Trophoblast cell (in vitro differentiated cells and primary cell): ENCODE results near the gene MIER2.

Experiments used
- DNase-seq, 2 donors: peaks; one replicate each; pipeline ENCODE4 v3.0.0-alpha.2; 2016
- H2AFZ ChIP-seq: 2 replicates; pipeline ENCODE4 v1.6.1; 2013; ENCODE audit warnings: low read length, moderate library complexity, mild to moderate bottlenecking; ENCODE audit not compliant: insufficient read depth, poor library complexity
- H2AK5ac ChIP-seq: 2 replicates; pipeline ENCODE4 v1.6.1; 2013; ENCODE audit warnings: mild to moderate bottlenecking, low read length
- H2BK120ac ChIP-seq: 2 replicates; pipeline ENCODE4 v1.6.1; 2013; ENCODE audit warnings: low read length, mild to moderate bottlenecking, moderate library complexity; ENCODE audit not compliant: insufficient read depth, poor library complexity
- H2BK12ac ChIP-seq: 2 replicates; pipeline ENCODE4 v1.6.1; 2013; ENCODE audit warnings: mild to moderate bottlenecking, low read length, moderate library complexity
- H2BK5ac ChIP-seq: 2 replicates; pipeline ENCODE4 v1.6.1; 2013; ENCODE audit warnings: low read length, low read depth, moderate library complexity, mild to moderate bottlenecking; ENCODE audit not compliant: poor library complexity
- H3K14ac ChIP-seq: 2 replicates; pipeline ENCODE4 v1.6.1; 2013; ENCODE audit warnings: mild to moderate bottlenecking, low read length
- H3K18ac ChIP-seq: 2 replicates; pipeline ENCODE4 v1.6.1; 2013; ENCODE audit warnings: mild to moderate bottlenecking, low read length
- H3K23ac ChIP-seq: 2 replicates; pipeline ENCODE4 v1.6.1; 2013; ENCODE audit warnings: low read length
- H3K27ac ChIP-seq: 2 replicates; pipeline ENCODE4 v1.5.1; 2013; ENCODE audit warnings: low read depth, mild to moderate bottlenecking, inconsistent platforms, low read length, moderate library complexity
- H3K27me3 ChIP-seq: 2 replicates; pipeline ENCODE4 v1.6.1; 2013; ENCODE audit warnings: inconsistent platforms, mild to moderate bottlenecking, low read length, moderate library complexity; ENCODE audit not compliant: insufficient read depth
- H3K36me3 ChIP-seq, 2 experiments: 1 replicate in 1 of 2; 2 replicates in 1 of 2; pipeline ENCODE4 v1.6.1; 2013; ENCODE audit warnings: low read length in 2 of 2, mild to moderate bottlenecking in 2 of 2, moderate library complexity in 1 of 2; ENCODE audit not compliant: insufficient read depth in 2 of 2, control insufficient read depth in 1 of 2
- H3K4ac ChIP-seq: 2 replicates; pipeline ENCODE4 v1.6.1; 2013; ENCODE audit warnings: low read depth, mild to moderate bottlenecking, low read length, moderate library complexity
- H3K4me1 ChIP-seq, 2 experiments: 1 replicate in 1 of 2; 2 replicates in 1 of 2; pipeline ENCODE4 v1.6.1; 2013; ENCODE audit warnings: low read length in 2 of 2, mild to moderate bottlenecking in 2 of 2, moderate library complexity in 1 of 2; ENCODE audit not compliant: insufficient read depth in 2 of 2, control insufficient read depth in 1 of 2
- H3K4me2 ChIP-seq: 2 replicates; pipeline ENCODE4 v1.6.1; 2013; ENCODE audit warnings: inconsistent platforms, mild to moderate bottlenecking, low read length, moderate library complexity
- H3K4me3 ChIP-seq: 2 replicates; pipeline ENCODE4 v1.5.1; 2013; ENCODE audit warnings: mild to moderate bottlenecking, low read depth, low read length, inconsistent platforms
- H3K79me1 ChIP-seq: one replicate; pipeline ENCODE4 v1.6.1; 2013; ENCODE audit warnings: low read length
- H3K79me2 ChIP-seq: 2 replicates; pipeline ENCODE4 v1.6.1; 2013; ENCODE audit warnings: low read length, mild to moderate bottlenecking; ENCODE audit not compliant: control insufficient read depth, insufficient read depth, poor library complexity
- H3K9ac ChIP-seq: 2 replicates; pipeline ENCODE4 v1.6.1; 2013; ENCODE audit warnings: mild to moderate bottlenecking, low read length
- H3K9me3 ChIP-seq: 2 replicates; pipeline ENCODE4 v1.6.1; 2013; ENCODE audit warnings: low read depth, mild to moderate bottlenecking, control low read depth, inconsistent platforms, low read length; ENCODE audit not compliant: insufficient read depth
- H4K12ac ChIP-seq: 2 replicates; pipeline ENCODE4 v1.6.1; 2013; ENCODE audit warnings: low read depth, mild to moderate bottlenecking, low read length, moderate library complexity
- H4K8ac ChIP-seq: 2 replicates; pipeline ENCODE4 v1.6.1; 2013; ENCODE audit warnings: low read depth, mild to moderate bottlenecking, low read length, moderate library complexity
- H4K91ac ChIP-seq: one replicate; pipeline ENCODE4 v1.6.1; 2013; ENCODE audit warnings: low read depth, mild to moderate bottlenecking, low read length, moderate library complexity
- WGBS: extraction: QIAGEN DNeasy Blood & Tissue Kit; methylation state at CpG from one replicate; pipeline ENCODE4 v1.1.7; 2013; ENCODE audit warnings: missing lambda C conversion rate; ENCODE audit not compliant: insufficient read length, insufficient coverage; ENCODE audit errors: extremely low coverage; 5-methylcytosine and 5-hydroxymethylcytosine counted together

Gene MIER2

GRCh38 chr19:345320-345879 is 804 bp upstream of the MIER2 start:
- H3K14ac ChIP-seq, result no peak overlapping the region
- no peak overlapping the region for H3K9ac ChIP-seq
- H3K9me3 ChIP-seq, result peaks cover 6% of the 10 kb centered on the region
- no peak overlapping the region for H3K18ac ChIP-seq
- peaks cover 22 to 30% of the 10 kb centered on the region in 2 experiments for H3K4me1 ChIP-seq
- H3K4me3 ChIP-seq, result no peak overlapping the region
- H2AK5ac ChIP-seq, result no peak overlapping the region
- peak overlapping the region; percentile 86 for H4K8ac ChIP-seq
- no peaks in the 10 kb centered on the region for H3K27me3 ChIP-seq
- peak overlapping the region; percentile 87 for H4K12ac ChIP-seq
- H3K79me2 ChIP-seq, result peaks cover 32% of the 10 kb centered on the region
- DNase-seq, result no peak
- no CpG with 5 or more reads among the region's 23 CpGs for WGBS
- no peak overlapping the region for H3K27ac ChIP-seq
- H4K91ac ChIP-seq, result no peak overlapping the region
- H3K4ac ChIP-seq, result no peak overlapping the region
- H2BK5ac ChIP-seq, result no peak overlapping the region
- H3K23ac ChIP-seq, result no peak overlapping the region
- peaks cover 3% of the 10 kb centered on the region for H3K79me1 ChIP-seq
- no peak overlapping the region for H2BK12ac ChIP-seq
- no peak overlapping the region for H2BK120ac ChIP-seq
- H3K36me3 ChIP-seq, result peaks cover 11 to 14% of the 10 kb centered on the region in 2 experiments
- peak overlapping the region; percentile 47 for H2AFZ ChIP-seq
- no peak overlapping the region for H3K4me2 ChIP-seq

- H3K79me1 ChIP-seq, result peaks cover 3% of the 10 kb centered on the region
- no peak overlapping the region for H2AK5ac ChIP-seq
- peaks cover 22 to 30% of the 10 kb centered on the region in 2 experiments for H3K4me1 ChIP-seq
- peak overlapping the region; percentile 74 for H2BK120ac ChIP-seq
- H3K36me3 ChIP-seq, result peaks cover 14 to 15% of the 10 kb centered on the region in 2 experiments
- peak overlapping the region; percentile 86 for H3K4ac ChIP-seq
- H3K27me3 ChIP-seq, result no peaks in the 10 kb centered on the region
- H3K9ac ChIP-seq, result peak overlapping the region; percentile 90
- H3K23ac ChIP-seq, result no peak overlapping the region
- no CpG with 5 or more reads among the region's 70 CpGs for WGBS
- peak overlapping the region; percentile 86 for H3K18ac ChIP-seq
- peak overlapping the region; percentile 19 for H3K27ac ChIP-seq
- peak overlapping the region; percentile 86 for H3K4me3 ChIP-seq
- peaks cover 6% of the 10 kb centered on the region for H3K9me3 ChIP-seq
- peak in 1 of 2 donors; percentile 6 for DNase-seq
- peak overlapping the region; percentile 55 for H4K12ac ChIP-seq
- peak overlapping the region; percentile 70 for H2BK5ac ChIP-seq
- H4K8ac ChIP-seq, result peak overlapping the region; percentile 77
- peak overlapping the region; percentile 59 for H3K4me2 ChIP-seq
- peak overlapping the region; percentile 86 for H2AFZ ChIP-seq
- H2BK12ac ChIP-seq, result no peak overlapping the region
- H3K14ac ChIP-seq, result peak overlapping the region; percentile 88
- H4K91ac ChIP-seq, result peak overlapping the region; percentile 92
- peaks cover 35% of the 10 kb centered on the region for H3K79me2 ChIP-seq
Measured at GRCh38 chr19:343941-344624, 513 bp downstream of the MIER2 start.

GRCh38 chr19:343451-343931 is 1.1 kb downstream of the MIER2 start:
- peaks cover 3% of the 10 kb centered on the region for H3K79me1 ChIP-seq
- no peaks in the 10 kb centered on the region for H3K27me3 ChIP-seq
- no peak overlapping the region for H2BK12ac ChIP-seq
- no peak overlapping the region for H3K9ac ChIP-seq
- no peak overlapping the region for H4K12ac ChIP-seq
- H3K79me2 ChIP-seq, result peaks cover 35% of the 10 kb centered on the region
- peak overlapping the region; percentile 46 for H3K4me3 ChIP-seq
- no peak overlapping the region for H2AFZ ChIP-seq
- peak overlapping the region; percentile 59 for H3K4me2 ChIP-seq
- H3K23ac ChIP-seq, result no peak overlapping the region
- no CpG with 5 or more reads among the region's 19 CpGs for WGBS
- H3K14ac ChIP-seq, result peak overlapping the region; percentile 2
- peak overlapping the region; percentile 21 for H2AK5ac ChIP-seq
- peaks cover 14 to 15% of the 10 kb centered on the region in 2 experiments for H3K36me3 ChIP-seq
- peaks cover 22 to 30% of the 10 kb centered on the region in 2 experiments for H3K4me1 ChIP-seq
- H3K4ac ChIP-seq, result peak overlapping the region; percentile 86
- peaks cover 6% of the 10 kb centered on the region for H3K9me3 ChIP-seq
- no peak overlapping the region for H3K27ac ChIP-seq
- no peak overlapping the region for H2BK5ac ChIP-seq
- no peak overlapping the region for H3K18ac ChIP-seq
- H4K91ac ChIP-seq, result peak overlapping the region; percentile 1
- peak in 1 of 2 donors; percentile 48 for DNase-seq
- no peak overlapping the region for H4K8ac ChIP-seq
- H2BK120ac ChIP-seq, result no peak overlapping the region

GRCh38 chr19:342801-343421 is 1.7 kb downstream of the MIER2 start:
- Histone ChIP-seq H3K27me3 (no peaks in the 10 kb centered on the region), H3K14ac (no peak overlapping the region), H3K4me1 (peaks cover 22 to 30% of the 10 kb centered on the region in 2 experiments), H2BK120ac (no peak overlapping the region), H4K8ac (no peak overlapping the region), H3K4ac (peak overlapping the region; percentile 86), H2AFZ (no peak overlapping the region), H3K9ac (peak overlapping the region; percentile 2), H4K91ac (no peak overlapping the region), H2AK5ac (no peak overlapping the region), H2BK5ac (no peak overlapping the region), H3K79me1 (peaks cover 3% of the 10 kb centered on the region), H3K36me3 (peaks cover 14 to 15% of the 10 kb centered on the region in 2 experiments), H3K18ac (no peak overlapping the region), H3K23ac (no peak overlapping the region), H4K12ac (no peak overlapping the region), H3K27ac (no peak overlapping the region), H3K4me3 (no peak overlapping the region), H3K9me3 (peaks cover 4% of the 10 kb centered on the region), H3K4me2 (peak overlapping the region; percentile 59), H3K79me2 (peaks cover 35% of the 10 kb centered on the region), H2BK12ac (no peak overlapping the region)
- DNase-seq, result peak in 1 of 2 donors; percentile 42
- no CpG with 5 or more reads among the region's 14 CpGs for WGBS
